Activated CD8-positive, alpha-beta memory T cell treated with anti-CD3 and anti-CD28 coated beads for 4 hours (primary cell): ENCODE measurements around the gene KLB.
"Not testable (repeated sequence)": the region's sequence is repeated elsewhere in the genome, so short reads cannot be mapped to it uniquely, and the experiment has no call there.

Experiments
- DNase-seq, 2 donors: peaks; one replicate each; pipeline ENCODE4 v3.0.0-alpha.2; 2020; ENCODE audit warnings: low read depth in 2 of 2

KLB gene

GRCh38 chr4:39426728-39427127, 20.0 kb downstream of the KLB start:
- DNase-seq, result no peak

GRCh38 chr4:39427520-39428114, 20.9 kb downstream of the KLB start:
- no peak for DNase-seq

- no peak for DNase-seq
Measured at GRCh38 chr4:39429476-39430334, 23.0 kb downstream of the KLB start.

DNA sequence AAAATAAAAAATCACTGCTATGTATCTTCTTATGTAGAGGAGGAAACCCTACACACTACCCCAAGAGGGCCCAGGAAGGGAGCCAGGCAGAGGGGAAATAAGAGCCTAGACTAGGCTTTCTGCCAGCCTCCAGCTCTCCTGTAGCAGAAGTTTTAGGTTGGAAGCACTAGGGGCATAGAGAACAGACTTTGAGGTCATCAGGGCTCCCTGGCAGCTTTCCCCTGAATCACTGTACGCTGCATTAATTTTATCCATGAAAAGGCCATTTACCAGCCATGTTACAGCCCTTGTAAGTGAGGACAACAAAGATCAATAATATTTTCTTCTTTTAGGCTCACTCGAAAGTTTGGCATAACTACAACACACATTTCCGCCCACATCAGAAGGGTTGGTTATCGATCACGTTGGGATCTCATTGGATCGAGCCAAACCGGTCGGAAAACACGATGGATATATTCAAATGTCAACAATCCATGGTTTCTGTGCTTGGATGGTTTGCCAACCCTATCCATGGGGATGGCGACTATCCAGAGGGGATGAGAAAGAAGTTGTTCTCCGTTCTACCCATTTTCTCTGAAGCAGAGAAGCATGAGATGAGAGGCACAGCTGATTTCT, 27.3 kb downstream of the KLB start:
- no peak for DNase-seq

DNA sequence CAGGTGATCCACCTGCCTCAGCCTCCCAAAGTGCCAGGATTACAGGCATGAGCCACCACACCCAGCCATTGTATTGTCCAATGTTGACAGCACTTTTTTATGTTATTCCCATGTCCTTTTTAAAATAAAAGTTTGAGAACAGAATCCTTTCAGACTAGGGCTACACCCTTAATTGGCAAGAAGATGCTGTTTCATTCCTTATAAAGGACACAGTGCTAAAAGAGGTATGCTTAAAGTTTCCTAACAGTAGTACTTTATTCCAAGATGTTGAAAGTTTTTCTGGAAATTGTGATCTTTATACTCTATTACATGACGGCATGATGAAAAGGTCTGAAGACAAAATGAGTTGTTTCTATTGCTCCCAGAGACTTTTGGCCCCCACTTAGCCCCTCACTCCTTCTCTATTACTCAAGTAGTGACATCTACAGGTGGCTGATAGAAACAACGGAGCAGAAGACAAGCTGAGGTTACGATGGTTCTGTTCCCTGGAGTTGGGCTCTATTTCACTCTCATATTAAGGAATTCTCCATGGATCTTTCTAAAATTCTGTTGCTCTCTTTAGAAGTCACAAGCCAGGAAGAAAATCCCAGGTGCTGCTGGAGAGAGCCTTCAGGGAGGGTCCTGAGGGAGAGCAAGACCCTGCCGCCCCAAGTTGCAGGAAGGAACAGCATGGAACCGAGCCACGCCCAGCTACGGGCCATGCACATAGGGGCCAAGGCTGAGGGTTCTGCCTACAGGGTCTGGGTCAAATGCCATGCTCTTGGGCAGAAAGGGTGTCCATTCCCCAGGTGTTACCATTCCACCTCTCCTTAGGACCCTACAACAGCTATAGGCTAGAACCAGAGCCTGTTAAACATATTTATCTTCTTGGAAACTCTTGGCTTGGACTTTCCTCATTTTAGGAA, 29.2 kb downstream of the KLB start:
- DNase-seq, result no peak

GRCh38 chr4:39441593-39441992, 34.9 kb downstream of the KLB start:
- DNase-seq, result no peak

DNA sequence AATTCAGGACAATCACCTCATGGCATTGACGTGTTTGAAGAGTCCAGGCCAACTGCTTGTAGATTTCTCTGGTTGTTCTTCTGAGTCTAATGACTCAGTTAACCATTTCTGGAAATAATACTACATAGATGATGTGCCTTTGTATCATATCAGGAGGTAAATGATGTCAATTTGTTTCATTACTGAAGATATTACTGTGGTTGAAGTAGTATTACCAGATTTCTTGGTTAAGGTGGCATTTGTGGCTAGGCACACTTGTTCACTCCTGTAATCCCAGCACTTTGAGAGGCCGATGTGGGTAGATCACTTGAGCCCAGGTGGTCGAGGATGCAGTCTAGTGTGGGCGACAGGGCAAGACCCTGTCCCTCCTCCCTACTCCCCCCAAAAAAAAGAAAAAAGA, 36.3 kb downstream of the KLB start:
- no peak for DNase-seq

- no peak for DNase-seq
Measured at GRCh38 chr4:39446483-39446841, 39.7 kb downstream of the KLB start.

DNA sequence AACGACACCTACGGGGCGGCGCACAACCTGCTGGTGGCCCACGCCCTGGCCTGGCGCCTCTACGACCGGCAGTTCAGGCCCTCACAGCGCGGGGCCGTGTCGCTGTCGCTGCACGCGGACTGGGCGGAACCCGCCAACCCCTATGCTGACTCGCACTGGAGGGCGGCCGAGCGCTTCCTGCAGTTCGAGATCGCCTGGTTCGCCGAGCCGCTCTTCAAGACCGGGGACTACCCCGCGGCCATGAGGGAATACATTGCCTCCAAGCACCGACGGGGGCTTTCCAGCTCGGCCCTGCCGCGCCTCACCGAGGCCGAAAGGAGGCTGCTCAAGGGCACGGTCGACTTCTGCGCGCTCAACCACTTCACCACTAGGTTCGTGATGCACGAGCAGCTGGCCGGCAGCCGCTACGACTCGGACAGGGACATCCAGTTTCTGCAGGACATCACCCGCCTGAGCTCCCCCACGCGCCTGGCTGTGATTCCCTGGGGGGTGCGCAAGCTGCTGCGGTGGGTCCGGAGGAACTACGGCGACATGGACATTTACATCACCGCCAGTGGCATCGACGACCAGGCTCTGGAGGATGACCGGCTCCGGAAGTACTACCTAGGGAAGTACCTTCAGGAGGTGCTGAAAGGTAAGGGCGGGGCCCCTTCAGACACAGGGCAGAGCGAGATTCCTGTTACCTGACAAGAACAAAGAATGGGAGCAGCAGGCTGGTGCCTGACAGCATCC, 40.3 kb downstream of the KLB start:
- DNase-seq, result peak in 1 of 2 donors; percentile 12

DNA sequence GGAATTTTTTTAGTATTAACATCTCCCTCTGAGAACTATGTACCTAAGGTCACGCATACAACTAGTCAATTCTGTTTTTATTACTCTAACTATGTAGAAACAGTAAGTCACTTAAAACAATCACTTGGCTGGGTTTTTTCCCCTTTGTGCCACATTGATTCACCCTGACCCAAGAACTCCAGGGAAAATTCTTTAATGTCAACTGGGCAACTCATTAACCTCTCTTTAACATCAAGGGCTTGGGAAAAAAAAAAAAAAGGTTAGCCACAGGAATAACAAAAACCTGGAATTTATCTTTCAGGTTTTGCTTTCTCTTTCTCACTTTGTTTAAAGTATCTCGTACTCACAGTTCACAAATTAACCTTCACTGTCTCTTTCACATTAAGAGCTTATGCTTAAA, 43.9 kb downstream of the KLB start:
- DNase-seq, result no peak

GRCh38 chr4:39451423-39452023, 44.8 kb downstream of the KLB start:
- DNase-seq, result no peak

DNA sequence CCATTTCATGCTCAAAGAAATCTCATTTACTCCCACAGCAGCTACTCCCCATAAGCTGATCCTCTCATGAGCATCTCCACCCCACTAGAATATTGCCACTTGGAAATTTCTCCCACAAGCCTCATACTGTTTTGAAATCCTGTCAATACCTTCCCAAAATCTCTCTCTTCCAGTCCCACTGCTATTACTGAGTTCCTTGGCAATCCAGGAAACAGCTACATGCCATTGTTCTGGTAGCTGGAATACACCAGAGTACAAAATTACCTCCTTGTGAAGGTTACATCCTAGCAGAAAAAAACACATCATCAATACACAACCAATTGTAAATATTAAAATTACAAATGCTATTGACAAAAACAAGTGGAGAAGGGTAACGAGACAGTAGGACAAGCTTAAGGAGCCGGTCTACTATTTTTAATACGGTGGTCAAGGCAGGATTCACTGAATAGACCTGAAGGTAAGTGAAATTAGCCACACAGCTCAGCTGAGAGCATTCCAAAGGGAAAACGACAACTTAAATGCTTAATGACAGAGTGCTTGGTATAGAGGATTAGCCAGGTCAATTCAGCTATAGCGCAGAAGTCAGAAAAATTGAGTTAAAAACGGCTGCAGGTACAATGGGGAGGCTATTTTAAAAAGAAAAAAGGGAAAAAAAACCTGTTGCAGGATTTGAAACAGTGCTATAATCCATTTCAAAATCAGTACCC, 45.6 kb downstream of the KLB start:
- DNase-seq, result no peak

GRCh38 chr4:39452860-39453587, 46.3 kb downstream of the KLB start:
- no peak for DNase-seq

DNA sequence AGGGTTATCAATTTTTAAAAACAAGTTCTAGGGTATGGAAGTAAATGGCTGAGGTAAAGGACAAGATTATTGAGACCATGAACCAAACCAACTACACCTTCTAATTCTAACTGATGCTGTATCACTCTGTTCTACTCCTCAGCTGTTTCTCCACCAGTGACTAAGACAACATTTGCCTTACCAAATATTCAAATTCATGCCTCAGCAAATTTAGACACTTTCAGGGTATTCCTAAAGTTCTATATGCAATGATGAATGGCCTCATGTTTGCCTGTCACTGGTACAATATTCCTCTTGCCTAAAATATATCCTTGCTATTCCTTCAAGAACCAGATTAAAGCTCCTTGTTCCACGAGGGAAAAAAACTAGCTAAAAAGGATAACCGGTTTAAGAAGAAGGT, 47.0 kb downstream of the KLB start:
- no peak for DNase-seq

DNA sequence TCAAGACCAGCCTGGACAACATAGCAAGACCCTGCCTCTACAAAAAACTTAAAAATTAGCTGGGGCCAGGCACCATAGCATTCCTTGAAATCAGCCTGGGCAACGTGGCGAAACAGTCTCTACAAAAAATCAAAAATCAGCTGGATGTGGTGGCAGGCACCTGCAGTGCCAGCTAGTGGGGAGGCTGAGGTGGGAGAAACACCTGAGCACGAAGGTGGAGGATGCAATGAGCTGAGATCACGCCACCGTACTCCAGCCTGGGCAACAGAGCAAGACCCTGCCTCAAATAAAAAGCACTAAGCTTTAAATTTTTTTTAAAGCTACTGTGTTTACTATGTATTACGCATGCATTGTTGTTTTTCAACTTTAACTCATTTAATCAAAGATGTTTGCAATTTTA, 48.8 kb downstream of the KLB start:
- DNase-seq, result no peak

DNA sequence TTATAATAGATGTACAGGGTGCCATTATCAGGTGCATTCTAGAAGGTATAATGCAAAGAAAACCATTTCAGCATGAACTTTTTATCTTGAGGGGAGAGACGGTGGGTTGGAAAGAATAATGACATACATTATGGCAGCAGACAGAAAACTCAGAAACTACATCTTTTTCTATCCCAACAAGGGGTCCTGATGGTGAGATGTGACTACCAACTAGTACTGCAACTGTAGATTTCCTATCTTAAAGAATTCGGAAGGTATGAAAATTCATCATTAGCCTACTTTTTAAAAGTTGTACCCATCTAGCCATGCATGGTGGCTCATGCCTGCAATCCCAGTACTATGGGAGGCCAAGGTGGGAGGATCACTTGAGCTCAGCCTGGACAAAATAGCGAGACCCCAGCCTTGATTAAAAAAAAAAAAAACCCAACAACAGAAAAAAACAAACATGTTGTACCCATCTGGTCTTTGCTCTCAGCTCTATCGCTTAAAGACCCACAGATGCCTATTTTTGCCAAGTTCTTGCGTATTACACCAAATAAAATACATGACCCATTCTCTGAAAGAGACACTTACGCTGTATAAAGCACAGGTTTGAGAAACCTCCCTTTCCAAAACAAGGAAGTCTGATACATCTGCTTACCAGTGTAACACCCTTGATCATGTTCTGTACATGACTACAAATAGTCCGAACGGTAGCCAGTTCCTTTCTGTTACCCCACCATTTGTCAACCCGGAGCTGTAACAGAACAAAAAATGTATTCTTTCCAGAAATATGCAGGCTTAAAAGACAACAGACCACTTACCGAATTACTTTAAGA, 50.4 kb downstream of the KLB start:
- no peak for DNase-seq

GRCh38 chr4:39458161-39458504, 51.4 kb downstream of the KLB start:
- DNase-seq, result not testable (repeated sequence)

DNA sequence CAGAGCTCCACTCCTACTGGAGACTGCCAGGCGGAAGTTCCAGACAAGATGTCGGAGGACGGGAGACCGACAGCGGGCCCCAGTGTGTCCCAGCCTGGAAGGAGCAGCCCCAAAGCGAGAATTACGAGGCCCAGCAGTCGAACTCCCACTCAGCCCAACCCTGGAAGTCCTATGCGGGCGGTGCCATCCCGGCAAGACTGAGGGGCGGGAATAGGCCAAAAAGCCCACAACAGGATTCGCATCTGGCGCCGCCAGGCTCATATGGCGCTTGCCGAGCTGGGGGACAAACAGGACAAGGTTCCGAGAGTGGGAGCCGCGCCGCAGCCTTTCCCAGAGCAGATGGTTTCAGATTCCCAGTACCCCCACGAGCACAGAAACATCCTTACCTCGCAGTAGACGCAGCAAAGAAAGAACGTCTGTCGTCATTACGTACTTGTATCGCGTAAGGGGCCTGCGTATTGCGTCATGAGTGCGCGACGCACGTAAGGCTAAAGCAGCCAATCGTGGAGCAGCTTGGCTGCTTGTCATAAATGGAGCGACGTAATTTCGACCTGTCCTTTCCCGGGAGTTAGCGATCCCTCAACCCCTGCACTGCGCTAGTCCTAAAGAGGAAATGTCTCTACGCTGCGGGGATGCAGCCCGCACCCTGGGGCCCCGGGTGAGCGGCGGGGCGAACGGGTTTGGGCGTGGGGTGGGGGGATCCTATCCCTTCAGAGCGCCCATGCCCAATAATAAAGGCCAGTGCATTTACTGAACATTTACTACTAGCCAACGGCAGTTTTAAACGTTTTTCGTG, 52.0 kb downstream of the KLB start, which contains the start of the genes LIAS and RPL9:
LIAS (plus strand) TSS at position 552 of the 796 bp plus-strand sequence; CDS start at position 614, 62 bp downstream.
RPL9 (minus strand) TSS at position 418 of the 796 bp plus-strand sequence. CDS start 483 bp downstream, outside the sequence.
- DNase-seq, result peak; percentile 88 to 91
